Activated naive CD4-positive, alpha-beta T cell treated with Interleukin-2 at 50 U/mL for 16 hours (primary cell): ENCODE results near the gene RPS29.

ENCODE experiments used
- DNase-seq: peaks from one replicate; pipeline ENCODE4 v3.0.0-alpha.2; 2020

RPS29 gene

DNA sequence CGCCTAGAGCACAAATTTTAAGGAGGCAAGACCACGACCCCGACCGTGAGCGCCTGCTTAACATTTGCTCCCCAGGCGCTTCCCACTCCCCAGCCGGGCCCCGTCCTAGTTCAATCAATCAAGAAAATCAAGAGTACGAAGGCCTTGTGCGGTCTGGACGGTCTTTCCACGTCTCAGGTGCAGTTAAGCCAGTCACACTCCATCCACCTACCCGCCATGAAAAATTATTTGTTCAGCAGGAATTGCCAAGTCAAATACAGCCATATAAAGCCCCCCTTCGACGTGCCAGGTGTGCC lies 12.0 kb upstream of the RPS29 start:
- no peak for DNase-seq

DNA sequence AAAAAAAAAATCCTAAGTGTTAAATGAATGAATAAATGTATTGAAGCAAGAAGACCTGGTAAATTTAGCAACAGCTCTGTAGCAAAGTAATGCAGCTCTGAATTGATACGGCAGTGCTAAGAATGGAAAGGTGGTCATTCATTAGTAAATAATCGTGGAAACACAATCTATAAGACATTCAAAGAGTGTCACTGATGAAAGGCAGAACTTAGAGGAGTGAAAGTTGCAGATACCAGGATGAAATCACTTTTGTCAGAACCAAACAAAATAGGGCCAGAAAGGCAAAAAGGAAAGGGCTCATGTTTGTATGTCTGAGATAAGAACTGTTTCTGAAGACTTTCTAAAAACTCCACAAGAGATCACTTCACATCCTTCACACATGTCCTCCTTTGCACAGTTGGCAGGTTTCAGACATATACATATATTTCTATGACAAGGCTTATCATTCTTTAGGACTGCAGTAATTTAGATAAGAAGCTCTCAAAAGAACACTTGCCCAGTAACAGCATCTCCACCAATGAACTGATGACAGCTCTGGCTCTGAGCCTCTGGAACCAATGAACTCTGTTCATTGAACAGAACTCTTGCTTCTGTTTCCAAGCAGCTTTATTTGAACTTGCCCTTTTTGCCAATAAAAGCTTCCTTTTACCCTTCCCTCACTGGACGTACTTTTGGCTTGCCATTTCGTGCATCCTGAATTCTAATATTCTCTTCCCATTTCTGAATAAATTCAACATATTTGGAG lies 8.3 kb upstream of the RPS29 start:
- DNase-seq, result no peak

DNA sequence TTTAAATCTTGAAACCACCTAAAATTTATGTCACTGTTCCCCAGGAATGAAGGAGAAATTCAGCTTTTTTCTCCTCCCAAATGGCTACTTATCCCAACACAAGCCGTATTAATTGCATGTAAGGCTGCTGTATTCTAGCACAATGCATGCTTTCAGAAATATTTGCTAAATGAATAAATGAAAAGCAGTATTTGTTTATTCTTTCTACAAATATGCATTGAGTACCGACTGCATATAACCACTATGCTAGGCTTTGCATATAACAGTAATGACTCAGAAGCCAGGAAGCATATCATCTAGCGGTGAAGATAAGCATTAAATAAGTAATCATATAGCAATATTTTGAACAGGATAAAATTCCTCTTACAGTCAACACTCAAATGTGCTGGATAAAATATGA lies 6.8 kb upstream of the RPS29 start:
- DNase-seq, result no peak

DNA sequence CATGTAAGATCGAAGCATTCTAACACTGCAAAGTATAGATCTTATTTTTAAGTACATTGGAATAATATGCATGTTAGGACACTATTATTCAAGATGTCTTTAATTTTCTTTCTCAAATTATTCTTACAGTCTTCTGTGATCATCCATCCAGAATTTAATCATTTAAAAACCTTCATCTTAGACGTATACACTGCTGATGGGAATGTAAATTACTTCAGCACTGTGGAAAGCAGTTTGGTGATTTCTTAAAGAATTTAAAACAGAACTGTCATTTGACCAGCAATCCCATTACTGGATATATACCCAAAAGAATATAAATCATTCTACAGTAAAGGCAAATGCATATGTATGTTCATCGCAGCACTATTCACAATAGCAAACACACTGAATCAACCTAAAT lies 3.2 kb upstream of the RPS29 start:
- DNase-seq, result no peak

DNA sequence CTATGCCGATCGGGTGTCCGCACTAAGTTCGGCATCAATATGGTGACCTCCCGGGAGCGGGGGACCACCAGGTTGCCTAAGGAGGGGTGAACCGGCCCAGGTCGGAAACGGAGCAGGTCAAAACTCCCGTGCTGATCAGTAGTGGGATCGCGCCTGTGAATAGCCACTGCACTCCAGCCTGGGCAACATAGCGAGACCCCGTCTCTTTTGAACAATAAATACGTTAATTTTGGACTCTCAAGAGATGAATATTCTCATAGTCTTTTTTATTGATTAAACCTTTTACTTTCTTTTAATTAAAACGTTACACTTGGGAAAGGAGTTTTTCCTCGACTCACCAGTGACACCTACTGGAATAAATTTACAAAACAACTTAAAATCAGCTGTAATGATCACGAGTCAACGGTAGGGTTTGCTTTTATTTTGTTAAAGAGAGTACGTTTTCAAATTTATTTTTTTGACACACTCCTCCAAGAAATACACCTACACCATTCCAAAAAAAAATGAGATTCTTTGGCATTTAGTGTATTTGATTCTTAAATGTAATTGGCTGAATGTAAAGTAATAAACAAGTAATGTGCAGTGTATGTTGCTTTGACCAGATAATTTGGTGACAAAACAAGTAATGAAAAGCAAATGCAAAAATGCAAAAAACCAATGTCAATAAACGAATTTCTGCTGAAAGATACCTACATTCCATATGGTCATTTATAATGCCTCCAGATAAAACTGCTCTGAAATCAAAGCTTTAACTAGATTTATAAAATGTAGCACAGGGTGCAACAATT lies 687 bp upstream of the RPS29 start:
- peak; percentile 66 for DNase-seq

DNA sequence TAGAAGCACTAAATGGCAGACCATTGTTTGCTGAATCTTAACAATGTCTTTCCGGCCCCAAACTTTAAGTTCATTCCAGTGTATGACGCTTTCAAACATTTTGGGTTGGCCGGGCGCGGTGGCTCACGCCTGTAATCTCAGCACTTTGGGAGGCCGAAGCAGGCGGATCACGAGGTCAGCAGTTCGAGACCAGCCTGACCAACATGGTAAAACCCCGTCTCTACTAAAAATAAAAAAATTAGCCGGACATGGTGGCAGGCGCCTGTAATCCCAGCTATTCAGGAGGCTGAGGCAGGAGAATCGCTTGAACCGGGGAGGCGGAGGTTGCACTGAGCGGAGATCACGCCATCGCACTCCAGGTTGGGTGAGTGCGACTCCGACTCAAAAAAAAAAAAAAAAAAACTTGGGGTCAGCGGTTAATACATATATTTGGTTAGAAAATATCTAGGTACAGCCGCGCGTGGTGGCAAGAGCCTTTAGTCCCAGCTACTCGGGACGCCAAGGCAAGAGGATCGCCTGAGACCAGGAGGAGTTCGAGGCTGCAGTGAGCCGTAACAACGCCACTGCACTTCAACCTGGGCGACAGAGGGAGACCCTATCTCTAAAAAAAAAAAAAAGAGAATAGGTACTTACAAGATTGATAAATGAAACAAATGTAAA lies 1.1 kb downstream of the RPS29 start:
- peak; percentile 27 for DNase-seq

DNA sequence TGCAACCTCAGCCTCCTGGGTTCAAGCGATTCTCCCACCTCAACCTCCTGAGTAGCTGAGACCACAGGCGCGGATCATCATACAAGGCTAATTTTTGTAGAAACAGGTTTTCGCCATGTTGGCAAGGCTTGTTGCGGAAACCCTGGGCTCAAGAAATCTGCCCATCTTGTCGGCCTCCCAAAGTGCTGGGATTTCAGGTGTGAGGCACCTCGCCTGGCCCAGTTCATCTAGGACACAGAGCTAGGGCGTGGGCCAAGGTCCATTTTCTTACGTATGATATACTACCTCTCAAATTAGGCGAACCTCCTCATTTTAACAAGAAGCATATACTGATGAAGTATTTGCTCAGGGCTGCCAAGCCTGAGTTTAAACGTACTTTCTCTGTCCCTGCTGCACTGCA lies 2.1 kb downstream of the RPS29 start:
- no peak for DNase-seq

DNA sequence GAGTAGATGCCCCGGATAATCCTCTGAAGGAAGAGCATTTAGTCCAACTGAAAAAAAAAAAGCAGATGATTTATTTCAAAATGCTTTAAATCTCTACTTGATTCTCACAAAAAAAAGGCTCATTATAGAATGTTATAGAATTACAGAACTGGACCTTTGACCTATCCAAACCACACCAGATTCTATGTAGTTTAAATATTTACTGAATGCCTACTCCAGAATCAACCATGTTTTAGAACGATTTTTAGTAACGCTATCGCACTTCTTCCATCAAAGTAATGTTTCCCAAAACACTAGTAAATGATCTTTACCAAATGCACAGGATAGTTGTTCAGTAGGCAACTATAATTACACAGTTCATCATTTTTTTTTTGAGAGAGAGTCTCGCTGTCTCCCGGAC lies 2.6 kb downstream of the RPS29 start:
- DNase-seq, result no peak

DNA sequence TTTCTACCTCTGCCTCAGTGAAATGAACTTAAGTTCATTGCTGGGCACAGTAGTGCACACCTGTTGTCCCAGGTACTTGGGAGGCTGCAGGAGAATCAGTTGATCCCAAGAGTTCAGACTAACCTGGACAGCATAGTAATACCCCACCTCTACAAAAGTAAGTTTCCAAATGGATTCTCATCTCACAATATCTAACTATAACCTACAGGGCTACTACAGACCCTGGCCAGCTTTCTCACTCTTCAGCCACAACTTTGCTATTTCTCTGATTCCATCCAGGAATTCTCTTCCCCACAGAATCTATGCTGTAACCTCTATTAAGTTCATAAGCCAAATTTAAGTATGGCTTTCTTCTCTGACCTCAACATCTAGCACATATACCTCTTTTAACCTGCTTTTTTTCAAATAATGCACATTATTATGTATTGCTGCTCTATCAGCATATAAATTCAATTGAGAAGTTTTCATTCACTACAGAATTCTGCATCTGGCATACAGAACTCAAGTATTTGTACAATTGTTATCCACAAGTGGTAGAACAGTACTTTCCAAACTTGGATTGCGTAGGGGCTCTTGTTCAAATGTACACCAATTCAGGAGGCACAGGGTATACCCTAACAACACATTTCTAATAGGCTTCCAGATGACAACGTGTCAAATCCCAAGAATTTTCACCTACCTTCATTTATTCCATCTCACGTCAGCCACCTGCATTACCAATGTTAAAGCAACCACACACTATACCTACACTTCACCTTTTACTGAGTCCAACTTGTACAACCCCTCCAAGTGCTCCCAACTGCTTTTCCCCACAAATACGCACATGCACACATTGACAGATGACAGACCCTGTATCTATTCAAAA lies 3.8 kb downstream of the RPS29 start:
- no peak for DNase-seq

DNA sequence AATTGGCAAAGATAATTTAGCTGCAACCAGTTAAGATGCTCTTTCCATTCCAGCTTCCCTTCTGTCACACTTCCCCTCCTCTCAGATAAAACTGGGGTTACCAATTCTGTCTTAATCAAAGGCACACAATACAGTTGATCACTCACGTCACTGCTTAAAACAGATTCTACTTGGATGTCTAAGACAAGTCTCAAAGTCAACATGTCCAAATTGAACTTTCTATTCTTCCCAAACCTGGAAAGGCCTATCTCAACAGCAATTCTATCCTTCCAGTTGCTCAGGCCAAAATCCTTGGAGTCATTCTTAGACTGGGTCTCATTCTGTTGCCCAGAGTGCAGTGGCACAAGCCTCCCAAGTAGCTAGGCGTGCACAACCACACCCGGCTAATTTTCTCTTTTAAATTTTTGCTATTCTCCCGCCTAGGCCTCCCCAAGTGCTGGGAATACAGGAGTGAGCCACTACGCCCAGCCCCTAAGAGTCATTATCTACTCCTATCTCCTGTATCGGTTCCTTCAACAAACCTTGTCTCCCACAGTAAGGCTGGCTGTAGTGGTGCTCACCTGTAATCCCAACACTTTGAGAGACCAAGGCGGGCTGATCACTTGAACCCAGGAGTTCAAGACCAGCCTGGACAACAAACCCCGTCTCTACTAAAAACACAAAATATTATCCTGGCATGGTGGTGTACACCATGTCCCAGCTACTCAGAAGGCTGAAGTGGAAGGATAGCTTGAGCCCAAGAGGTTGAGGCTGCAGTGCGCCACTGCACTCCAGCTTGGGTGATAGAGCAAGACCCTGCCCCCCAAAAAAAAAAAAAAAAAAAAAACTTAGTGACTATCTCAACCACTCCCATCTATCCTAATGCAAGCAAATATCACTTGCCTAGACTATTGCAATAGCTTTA lies 4.7 kb downstream of the RPS29 start:
- DNase-seq, result no peak

DNA sequence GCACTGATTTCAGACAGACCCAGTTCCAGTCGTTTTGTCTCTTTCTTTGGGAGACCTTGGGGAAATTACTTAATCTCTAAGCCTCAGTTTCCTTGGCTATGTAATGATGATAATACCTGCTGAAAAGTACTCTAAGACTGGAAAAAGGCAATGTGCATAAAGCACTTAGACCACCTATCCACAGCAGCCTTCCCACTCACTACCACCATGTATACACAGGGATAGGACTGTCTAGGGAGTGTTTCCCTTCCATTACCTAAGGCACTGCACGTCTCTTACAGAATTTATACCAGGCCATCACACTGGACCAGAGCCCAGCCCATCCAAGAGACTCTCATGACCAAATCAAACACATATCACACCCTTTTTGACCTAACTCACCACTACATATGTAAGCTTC lies 6.3 kb downstream of the RPS29 start:
- no peak for DNase-seq

DNA sequence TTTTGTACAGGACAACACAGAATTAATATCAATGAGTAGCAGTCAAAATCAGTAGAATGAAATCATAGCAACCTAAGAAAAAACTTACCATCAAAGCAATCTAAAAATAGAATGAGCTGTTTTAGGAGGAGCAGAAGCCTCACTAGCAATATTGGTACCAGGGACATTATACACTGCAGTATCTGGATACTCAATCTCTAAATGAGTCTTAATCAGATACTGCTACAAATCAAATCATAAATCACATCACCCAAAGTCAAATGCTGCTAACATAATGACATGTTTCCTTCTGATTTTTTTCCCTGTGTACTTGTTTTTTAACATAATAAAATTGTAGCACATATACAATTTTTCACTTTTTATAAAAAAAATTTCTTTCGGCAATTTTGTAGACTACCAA lies 8.0 kb downstream of the RPS29 start:
- no peak for DNase-seq

DNA sequence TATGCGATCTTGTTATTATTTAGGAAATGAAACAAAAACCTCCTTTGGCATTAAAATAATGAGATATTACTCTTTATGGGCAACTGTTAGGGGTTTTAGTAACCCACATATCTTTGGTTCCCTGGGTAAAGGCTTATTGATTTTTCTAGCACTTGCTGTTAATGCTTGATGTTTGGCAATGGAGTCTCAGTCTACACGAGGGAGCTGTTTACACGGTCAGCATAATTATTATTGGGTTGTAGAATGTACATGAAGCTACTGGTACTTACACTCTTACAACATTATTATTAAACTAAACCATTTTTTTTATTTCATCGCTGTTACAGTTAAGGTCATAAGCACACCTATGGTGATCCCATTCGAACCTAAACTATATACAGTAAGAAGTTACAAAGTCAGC lies 12.1 kb downstream of the RPS29 start:
- no peak for DNase-seq

DNA sequence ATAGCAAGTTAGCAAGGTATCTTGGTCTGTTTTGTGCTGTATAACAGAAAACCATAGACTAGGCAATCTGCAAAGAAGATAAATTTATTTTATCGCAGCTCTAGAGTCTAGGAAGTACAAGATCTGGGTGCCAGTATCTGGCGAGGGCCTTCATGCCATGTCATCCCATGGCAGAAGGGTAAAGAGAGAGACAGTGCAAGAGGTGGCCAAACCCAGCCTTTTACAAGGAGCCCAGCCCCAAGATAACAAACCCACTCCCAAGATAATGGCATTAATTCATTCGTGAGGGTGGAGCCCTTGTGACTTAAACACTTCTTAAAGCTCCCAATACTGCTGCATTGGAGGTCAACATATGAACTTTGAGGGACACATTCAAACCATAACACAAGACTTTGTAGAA lies 16.9 kb downstream of the RPS29 start:
- no peak for DNase-seq

DNA sequence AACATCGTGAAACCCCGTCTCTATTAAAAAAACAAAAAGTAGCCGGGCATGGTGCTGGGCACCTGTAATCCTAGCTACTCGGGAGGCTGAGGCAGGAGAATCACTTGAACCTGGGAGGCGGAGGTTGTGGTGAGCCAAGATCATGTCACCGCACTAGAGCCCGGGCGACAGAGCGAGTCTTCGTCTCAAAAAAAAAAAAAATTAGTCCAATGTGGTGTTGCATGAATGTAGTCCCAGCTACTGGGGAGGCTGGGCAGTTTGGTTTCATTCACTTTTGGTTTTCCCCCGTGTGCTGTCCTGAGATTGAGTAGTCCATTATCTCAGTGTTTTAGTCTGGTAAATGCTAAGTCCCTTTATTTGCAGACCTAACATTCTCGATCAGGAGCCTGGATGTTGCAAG lies 19.5 kb downstream of the RPS29 start:
- DNase-seq, result no peak

DNA sequence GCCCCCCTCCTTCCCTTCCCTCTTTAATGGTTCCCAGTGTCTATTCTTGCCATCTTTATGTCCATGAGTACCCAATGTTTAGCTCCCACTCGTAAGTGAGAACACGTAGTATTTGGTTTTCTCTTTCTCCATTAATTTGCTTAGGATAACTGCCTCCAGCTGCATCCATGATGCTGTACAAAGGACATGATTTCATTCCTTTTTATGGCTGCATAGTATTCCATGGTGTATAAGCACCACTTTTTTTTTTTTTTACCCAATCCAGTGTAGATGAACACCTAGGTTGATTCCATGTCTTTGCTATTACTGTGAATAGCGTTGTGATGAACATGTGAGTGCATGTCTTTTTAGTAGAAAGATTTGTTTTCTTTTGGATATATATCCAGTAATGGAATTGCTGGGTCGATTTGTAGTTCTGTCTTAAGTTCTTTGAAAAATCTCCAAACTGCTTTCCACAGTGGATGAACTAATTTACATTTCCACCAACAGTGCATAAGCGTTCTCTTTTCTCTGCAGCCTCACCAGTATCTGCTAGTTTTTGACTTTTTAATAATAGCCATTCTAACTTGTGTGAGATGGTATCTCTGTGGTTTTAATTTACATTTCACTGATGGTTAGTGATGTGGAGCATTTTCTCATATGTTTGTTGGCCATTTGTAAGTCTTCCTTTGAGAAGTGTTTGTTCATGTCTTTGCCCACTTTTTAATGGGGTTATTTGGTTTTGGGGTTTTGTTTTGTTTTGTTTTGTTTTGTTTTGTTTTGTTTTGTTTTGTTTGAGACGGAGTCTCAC lies 26.0 kb downstream of the RPS29 start:
- no peak for DNase-seq

DNA sequence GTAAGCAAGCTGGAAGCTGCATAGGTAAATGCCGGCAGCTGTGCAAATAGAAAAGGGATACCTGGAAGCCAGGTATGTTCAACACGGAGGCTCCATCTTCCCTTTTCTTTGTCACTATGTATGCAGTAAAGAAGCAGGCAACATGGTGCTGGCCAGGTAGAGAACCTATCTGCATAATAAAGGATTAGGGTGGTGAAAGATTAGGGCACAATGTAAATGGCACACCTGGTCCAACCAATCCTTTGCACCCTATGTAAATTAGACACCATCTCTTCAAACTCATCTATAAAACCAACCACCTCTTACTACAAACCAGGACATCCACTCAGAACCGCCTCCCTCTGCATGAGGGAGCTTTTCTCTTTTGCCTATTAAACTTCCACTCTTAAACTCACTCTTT lies 32.3 kb downstream of the RPS29 start:
- DNase-seq, result no peak

DNA sequence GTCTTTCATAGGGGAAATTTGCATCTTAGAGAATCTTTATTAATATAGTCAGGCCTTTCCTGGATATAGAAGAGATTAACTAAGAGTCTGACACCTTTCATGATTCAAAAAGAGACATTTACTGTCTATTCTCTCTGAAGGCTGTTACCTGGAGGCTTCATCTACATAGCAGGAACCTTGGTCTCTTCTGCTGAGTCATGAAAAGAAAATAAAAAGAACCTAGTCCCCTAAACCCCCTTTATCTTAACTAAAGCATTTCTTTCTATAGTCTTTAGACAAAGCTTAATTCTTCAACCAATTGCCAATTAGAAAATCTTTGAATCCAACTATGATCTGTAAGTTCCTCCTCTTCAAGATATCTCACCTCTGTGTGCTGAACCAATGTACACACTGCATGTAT lies 33.1 kb downstream of the RPS29 start:
- no peak for DNase-seq

DNA sequence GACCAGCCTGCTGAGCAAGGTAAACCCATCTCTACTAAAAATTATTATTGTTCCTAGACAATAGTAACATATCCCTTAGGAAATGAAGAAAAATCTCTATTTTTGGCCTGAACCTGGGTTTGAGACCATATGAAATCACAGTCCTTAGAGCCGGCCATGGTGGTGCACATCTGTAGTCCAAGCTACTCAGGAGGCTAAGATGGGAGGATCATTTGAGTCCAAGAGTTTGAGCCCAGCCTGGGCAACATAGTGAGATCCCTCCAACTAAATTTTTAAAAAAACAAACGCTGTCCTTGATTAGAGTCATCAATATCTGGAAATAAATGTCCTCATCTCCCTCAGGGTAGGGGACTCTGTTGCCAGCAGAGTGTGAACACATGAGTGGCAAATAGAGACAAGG lies 34.6 kb downstream of the RPS29 start:
- DNase-seq, result no peak

DNA sequence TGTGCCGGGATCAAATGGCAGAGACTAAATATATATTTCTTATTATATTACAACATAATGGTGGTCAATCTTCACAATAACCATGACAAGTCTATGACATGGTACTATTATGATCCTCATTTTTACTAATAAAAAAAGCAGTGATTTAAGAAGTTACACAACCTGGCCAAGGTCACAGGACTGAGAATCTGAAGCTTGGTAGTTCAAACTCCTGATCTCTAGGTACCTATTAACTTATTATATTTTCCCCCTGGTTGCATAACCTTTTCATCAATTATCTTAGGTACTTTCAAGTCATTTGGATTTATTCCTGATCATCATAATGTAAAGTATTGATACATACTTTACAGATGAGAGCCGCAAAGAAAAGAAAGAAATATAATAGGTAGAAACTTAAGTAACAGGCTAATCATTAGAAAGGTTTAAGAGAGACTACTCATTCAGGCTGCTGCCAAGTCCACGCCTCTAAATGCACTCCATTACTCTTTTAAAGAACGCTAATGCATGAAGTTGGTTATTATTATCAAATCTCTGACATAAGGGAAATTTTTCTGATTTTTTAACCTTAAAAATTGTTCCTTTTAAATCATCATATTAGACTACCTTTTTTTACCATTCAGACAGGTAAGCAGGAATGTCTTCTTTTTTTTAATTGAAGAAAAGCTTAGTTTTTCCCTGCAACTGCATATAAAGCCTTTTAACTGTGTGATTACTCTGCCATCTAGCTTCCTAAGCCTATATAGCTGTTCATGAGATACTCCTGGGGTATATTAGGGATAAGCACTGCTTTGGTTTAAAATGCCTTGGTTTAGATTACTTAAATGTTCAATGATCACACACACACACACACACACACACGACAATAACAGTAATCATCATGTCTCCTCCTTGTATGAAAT lies 35.6 kb downstream of the RPS29 start:
- no peak for DNase-seq
